Measurements from ENCODE around the gene ATXN1.
"Not testable (repeated sequence)": the region's sequence is repeated elsewhere in the genome, so short reads cannot be mapped to it uniquely, and the experiment has no call there.

Gene ATXN1

GRCh38 chr6:16388488-16388887, 372.8 kb downstream of the ATXN1 start:
- Histone ChIP-seq H3K9me2 (replicated peaks; ENCODE audit: insufficient read depth, low read length) (no peaks in the 10 kb centered on the region), H3K9ac (ENCODE audit: low read length) (no peak overlapping the region), H3K36me3 (ENCODE audit: low read length) (no peaks in the 10 kb centered on the region), H2AFZ (ENCODE audit: low read depth, low read length, severe bottlenecking) (no peak overlapping the region), H3K27me3 (ENCODE audit: low read length) (no peaks in the 10 kb centered on the region), H3K4me3 (ENCODE audit: insufficient read depth, low read length, poor library complexity, severe bottlenecking) (no peak overlapping the region), H3K27ac (ENCODE audit: low read depth, low read length) (no peak overlapping the region), H3F3A (ENCODE audit: insufficient read depth) (no peaks in the 10 kb centered on the region), H3K79me2 (ENCODE audit: insufficient read depth, low read length) (no peaks in the 10 kb centered on the region), H3K4me2 (ENCODE audit: low read depth, low read length, poor library complexity, severe bottlenecking) (no peak overlapping the region), H3K9me3 (ENCODE audit: insufficient read depth, low read length) (no peaks in the 10 kb centered on the region), H4K20me1 (ENCODE audit: low read depth, low read length) (no peaks in the 10 kb centered on the region)
- TF ChIP-seq CTCF (IDR thresholded peaks at IDR 0.05; ENCODE audit: insufficient read depth, low read length, poor library complexity, severe bottlenecking): no peak
- TF ChIP-seq EZH2phosphoT487 (conservative IDR thresholded peaks at IDR 0.05; ENCODE audit: low read length): no peak

- no peaks in the 10 kb centered on the region for H3F3A ChIP-seq (ENCODE audit: insufficient read depth)
- H3K79me2 ChIP-seq (ENCODE audit: insufficient read depth, low read length): no peaks in the 10 kb centered on the region
- no peak overlapping the region for H3K4me2 ChIP-seq (ENCODE audit: low read depth, low read length, poor library complexity, severe bottlenecking)
- no peak overlapping the region for H3K4me3 ChIP-seq (ENCODE audit: insufficient read depth, low read length, poor library complexity, severe bottlenecking)
- no peaks in the 10 kb centered on the region for H3K27me3 ChIP-seq (ENCODE audit: low read length)
- TF ChIP-seq CTCF (IDR thresholded peaks at IDR 0.05; ENCODE audit: insufficient read depth, low read length, poor library complexity, severe bottlenecking) (no peak), EZH2phosphoT487 (conservative IDR thresholded peaks at IDR 0.05; ENCODE audit: low read length) (no peak)
- H2AFZ ChIP-seq (ENCODE audit: low read depth, low read length, severe bottlenecking): no peak overlapping the region
- H3K9ac ChIP-seq (ENCODE audit: low read length): no peak overlapping the region
- H3K9me2 ChIP-seq (replicated peaks; ENCODE audit: insufficient read depth, low read length): no peaks in the 10 kb centered on the region
- H4K20me1 ChIP-seq (ENCODE audit: low read depth, low read length): no peaks in the 10 kb centered on the region
- H3K27ac ChIP-seq (ENCODE audit: low read depth, low read length): no peak overlapping the region
- H3K9me3 ChIP-seq (ENCODE audit: insufficient read depth, low read length): no peaks in the 10 kb centered on the region
- H3K36me3 ChIP-seq (ENCODE audit: low read length): no peaks in the 10 kb centered on the region
These were observed 375.2 kb downstream of the ATXN1 start for GRCh38 chr6:16386057-16386456.

GRCh38 chr6:16383607-16384206, 377.6 kb downstream of the ATXN1 start:
- TF ChIP-seq CTCF (IDR thresholded peaks at IDR 0.05; ENCODE audit: insufficient read depth, low read length, poor library complexity, severe bottlenecking) (no peak), EZH2phosphoT487 (conservative IDR thresholded peaks at IDR 0.05; ENCODE audit: low read length) (no peak)
- Histone ChIP-seq H3K9me3 (ENCODE audit: insufficient read depth, low read length) (no peaks in the 10 kb centered on the region), H3K36me3 (ENCODE audit: low read length) (no peaks in the 10 kb centered on the region), H3K9ac (ENCODE audit: low read length) (no peak overlapping the region), H3F3A (ENCODE audit: insufficient read depth) (no peaks in the 10 kb centered on the region), H3K27me3 (ENCODE audit: low read length) (no peaks in the 10 kb centered on the region), H3K4me3 (ENCODE audit: insufficient read depth, low read length, poor library complexity, severe bottlenecking) (no peak overlapping the region), H3K79me2 (ENCODE audit: insufficient read depth, low read length) (no peaks in the 10 kb centered on the region), H3K9me2 (replicated peaks; ENCODE audit: insufficient read depth, low read length) (no peaks in the 10 kb centered on the region), H2AFZ (ENCODE audit: low read depth, low read length, severe bottlenecking) (no peak overlapping the region), H3K4me2 (ENCODE audit: low read depth, low read length, poor library complexity, severe bottlenecking) (no peak overlapping the region), H4K20me1 (ENCODE audit: low read depth, low read length) (no peaks in the 10 kb centered on the region), H3K27ac (ENCODE audit: low read depth, low read length) (no peak overlapping the region)

DNA sequence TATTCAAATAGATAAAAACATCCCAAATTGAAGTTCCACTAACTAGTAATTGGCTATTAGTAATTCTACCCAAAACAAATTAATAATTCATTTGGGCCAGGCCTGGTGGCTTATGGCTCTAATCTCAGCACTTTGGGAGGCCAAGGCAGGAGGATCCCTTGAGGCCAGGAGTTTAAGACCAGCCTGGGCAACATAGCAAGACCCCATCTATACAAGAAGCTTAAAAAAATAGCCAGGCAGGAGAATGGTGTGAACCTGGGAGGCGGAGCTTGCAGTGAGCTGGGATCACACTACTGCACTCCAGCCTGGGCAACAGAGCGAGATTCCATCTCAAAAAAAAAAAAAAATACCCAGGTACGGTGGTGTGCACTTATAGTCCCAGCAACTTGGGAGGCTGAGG, 379.3 kb downstream of the ATXN1 start:
- H3K27ac ChIP-seq (ENCODE audit: low read depth, low read length); H3F3A ChIP-seq (ENCODE audit: insufficient read depth); H3K79me2 ChIP-seq (ENCODE audit: insufficient read depth, low read length); H3K27me3 ChIP-seq (ENCODE audit: low read length); H3K9me2 ChIP-seq (replicated peaks; ENCODE audit: insufficient read depth, low read length); H2AFZ ChIP-seq (ENCODE audit: low read depth, low read length, severe bottlenecking); H3K9me3 ChIP-seq (ENCODE audit: insufficient read depth, low read length); H3K9ac ChIP-seq (ENCODE audit: low read length); H3K36me3 ChIP-seq (ENCODE audit: low read length); H3K4me2 ChIP-seq (ENCODE audit: low read depth, low read length, poor library complexity, severe bottlenecking); H3K4me3 ChIP-seq (ENCODE audit: insufficient read depth, low read length, poor library complexity, severe bottlenecking); H4K20me1 ChIP-seq (ENCODE audit: low read depth, low read length): not testable (repeated sequence)
